GM06990 (cell line): ENCODE results near the gene EPC1.

Experiments used
- DNase-seq: peaks from one replicate; pipeline ENCODE4 v3.0.0-alpha.2; 2011; ENCODE audit not compliant: insufficient read length; ENCODE audit errors: extremely low read depth
- H3K27me3 ChIP-seq: replicated peaks from 2 replicates; pipeline ENCODE4 v1.6.0; 2011; ENCODE audit warnings: low read length; ENCODE audit not compliant: control insufficient read depth, insufficient read depth
- H3K36me3 ChIP-seq: 2 replicates; pipeline ENCODE4 v1.5.1; 2011; ENCODE audit warnings: low read length; ENCODE audit not compliant: control insufficient read depth, insufficient read depth
- H3K4me3 ChIP-seq: replicated peaks from 2 replicates; pipeline ENCODE4 v1.5.1; 2011; ENCODE audit warnings: low read depth, mild to moderate bottlenecking, control low read depth, low read length
- TF ChIP-seq, protein P1 (sequence below): IDR thresholded peaks from 2 replicates; pipeline ENCODE4 v1.5.1; 2011; ENCODE audit warnings: low read length, control low read depth, mild to moderate bottlenecking, inconsistent platforms; ENCODE audit not compliant: insufficient read depth, poor library complexity, severe bottlenecking

The EPC1 gene

DNA sequence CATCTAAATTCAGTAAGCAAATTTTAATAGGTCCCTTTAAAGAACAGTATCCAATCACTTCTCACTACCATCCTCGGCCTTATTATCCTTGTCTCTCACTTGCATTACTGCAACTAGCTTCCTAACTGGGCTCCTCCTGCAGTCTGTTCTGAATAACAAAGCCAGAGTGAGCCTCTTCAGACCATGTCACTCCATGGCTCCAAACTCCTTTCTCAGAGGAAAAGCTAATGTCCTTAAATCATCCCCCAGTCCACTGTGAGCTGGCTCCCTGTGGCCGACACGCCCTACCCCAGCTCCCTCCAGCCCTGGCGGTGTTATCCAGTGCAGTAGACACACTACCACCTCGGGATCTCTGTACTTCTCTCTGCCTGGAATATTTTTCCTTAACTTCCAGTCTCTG lies 80.0 kb downstream of the EPC1 start:
- TF ChIP-seq, protein P1, sequence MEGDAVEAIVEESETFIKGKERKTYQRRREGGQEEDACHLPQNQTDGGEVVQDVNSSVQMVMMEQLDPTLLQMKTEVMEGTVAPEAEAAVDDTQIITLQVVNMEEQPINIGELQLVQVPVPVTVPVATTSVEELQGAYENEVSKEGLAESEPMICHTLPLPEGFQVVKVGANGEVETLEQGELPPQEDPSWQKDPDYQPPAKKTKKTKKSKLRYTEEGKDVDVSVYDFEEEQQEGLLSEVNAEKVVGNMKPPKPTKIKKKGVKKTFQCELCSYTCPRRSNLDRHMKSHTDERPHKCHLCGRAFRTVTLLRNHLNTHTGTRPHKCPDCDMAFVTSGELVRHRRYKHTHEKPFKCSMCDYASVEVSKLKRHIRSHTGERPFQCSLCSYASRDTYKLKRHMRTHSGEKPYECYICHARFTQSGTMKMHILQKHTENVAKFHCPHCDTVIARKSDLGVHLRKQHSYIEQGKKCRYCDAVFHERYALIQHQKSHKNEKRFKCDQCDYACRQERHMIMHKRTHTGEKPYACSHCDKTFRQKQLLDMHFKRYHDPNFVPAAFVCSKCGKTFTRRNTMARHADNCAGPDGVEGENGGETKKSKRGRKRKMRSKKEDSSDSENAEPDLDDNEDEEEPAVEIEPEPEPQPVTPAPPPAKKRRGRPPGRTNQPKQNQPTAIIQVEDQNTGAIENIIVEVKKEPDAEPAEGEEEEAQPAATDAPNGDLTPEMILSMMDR, result no peak
- peaks cover 8% of the 10 kb centered on the region for H3K36me3 ChIP-seq
- H3K4me3 ChIP-seq, result no peak overlapping the region
- H3K27me3 ChIP-seq, result no peaks in the 10 kb centered on the region
- no peak for DNase-seq

DNA sequence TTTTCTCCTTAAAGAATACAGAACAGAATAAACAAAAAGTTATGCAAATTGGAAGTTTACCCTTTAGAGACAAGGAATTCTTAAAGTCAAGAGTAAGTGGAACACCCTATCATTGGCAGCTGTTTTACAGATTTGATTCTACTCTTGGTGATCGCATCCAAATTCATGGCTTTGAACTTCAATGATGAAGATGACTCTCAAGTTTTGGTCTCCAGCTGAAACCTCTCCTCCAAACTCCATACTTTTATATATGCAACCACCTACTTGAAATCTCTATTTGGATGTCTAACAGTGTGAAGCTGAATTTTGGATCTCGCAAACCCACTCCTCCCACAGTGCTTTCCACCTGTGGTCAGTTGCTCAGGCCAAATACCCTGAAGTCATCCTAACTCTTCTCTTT lies 80.4 kb downstream of the EPC1 start:
- H3K36me3 ChIP-seq, result peaks cover 6% of the 10 kb centered on the region

DNA sequence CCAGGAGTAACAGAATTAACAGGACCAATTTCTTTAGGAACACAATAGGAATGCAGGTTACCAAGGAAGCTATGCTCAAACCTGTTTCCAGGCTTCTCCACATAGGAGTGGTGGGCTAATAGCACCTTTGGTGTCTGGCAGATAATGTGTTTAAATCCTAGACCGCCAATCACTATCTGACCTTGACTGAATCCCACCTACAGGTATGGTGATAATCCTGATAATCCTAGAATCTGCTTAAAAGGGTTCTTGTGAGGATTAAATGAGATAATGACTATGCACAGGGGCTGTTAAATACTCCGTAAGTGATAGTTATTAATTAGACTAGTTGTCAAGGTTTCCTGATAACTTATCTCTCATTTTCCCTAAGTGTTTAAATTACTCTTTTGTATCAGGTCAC lies 81.2 kb downstream of the EPC1 start:
- no peak overlapping the region for H3K4me3 ChIP-seq
- no peak for DNase-seq
- H3K27me3 ChIP-seq, result no peaks in the 10 kb centered on the region
- TF ChIP-seq, protein P1, result no peak
- H3K36me3 ChIP-seq, result peaks cover 4% of the 10 kb centered on the region

More for the DNA sequence above, 80.4 kb downstream of the EPC1 start:
- Histone ChIP-seq H3K27me3 (no peaks in the 10 kb centered on the region), H3K4me3 (no peak overlapping the region)
- TF ChIP-seq, protein P1, result no peak
- no peak for DNase-seq

DNA sequence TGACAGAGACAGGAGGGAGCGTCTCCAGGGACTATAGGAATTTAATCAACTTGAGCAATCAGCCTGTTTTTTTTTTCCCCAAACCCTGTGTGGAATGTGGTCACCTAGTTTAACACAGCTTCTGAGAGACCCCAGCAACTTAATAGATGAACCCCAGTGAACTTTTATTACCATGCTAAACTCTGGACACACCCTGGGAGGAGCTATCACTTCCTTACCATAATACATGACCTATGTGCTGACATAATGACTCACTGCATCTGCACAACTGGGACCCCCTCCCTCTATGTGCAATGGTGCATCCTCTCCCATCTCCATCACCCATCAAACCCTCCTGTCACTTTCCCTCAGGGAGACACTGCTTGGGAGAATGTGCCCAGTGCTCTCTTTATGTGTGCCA lies 83.7 kb downstream of the EPC1 start:
- TF ChIP-seq, protein P1, result no peak
- H3K4me3 ChIP-seq, result no peak overlapping the region
- DNase-seq, result no peak
- no peaks in the 10 kb centered on the region for H3K27me3 ChIP-seq
- H3K36me3 ChIP-seq, result no peaks in the 10 kb centered on the region; the same call in 1 of the 2 replicates

DNA sequence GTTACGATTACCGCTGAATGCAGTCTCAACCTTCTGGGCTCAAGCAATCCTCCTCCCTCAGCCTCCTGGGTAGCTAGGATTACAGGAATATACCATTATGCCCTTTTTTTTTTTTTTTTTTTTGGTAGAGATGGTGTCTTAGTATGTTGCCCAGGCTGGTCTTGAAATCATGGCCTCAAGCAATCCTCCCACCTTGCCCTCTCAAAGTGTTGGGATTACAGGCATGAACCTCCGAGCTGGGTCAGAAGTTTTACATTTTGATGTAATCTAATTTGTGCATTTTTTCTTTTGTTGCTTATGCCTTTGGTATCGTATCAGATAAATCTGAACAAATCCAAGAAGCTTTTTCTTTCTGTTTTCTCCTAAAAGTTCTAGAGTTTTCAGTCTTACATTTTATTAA lies 87.4 kb downstream of the EPC1 start:
- no peaks in the 10 kb centered on the region for H3K27me3 ChIP-seq
- TF ChIP-seq, protein P1, result no peak
- H3K4me3 ChIP-seq, result no peak overlapping the region
- DNase-seq, result no peak
- no peaks in the 10 kb centered on the region for H3K36me3 ChIP-seq
